MM.1S (cell line): ENCODE measurements around the gene GLS.

Source experiments
- EZH2 ChIP-seq: fragments of 300-600 bp; sonication (generic); optimal IDR thresholded peaks from 2 replicates; pipeline ENCODE3; 2017; ENCODE audit warnings: low read depth, mild to moderate bottlenecking, antibody characterized with exemption, low read length, mixed read lengths
- TF ChIP-seq, protein P1 (sequence below): fragments of 300-600 bp; sonication (generic); IDR thresholded peaks from 2 replicates; pipeline ENCODE4 v1.5.1; 2016; ENCODE audit warnings: antibody characterized with exemption, low read length, mixed read lengths

DNA sequence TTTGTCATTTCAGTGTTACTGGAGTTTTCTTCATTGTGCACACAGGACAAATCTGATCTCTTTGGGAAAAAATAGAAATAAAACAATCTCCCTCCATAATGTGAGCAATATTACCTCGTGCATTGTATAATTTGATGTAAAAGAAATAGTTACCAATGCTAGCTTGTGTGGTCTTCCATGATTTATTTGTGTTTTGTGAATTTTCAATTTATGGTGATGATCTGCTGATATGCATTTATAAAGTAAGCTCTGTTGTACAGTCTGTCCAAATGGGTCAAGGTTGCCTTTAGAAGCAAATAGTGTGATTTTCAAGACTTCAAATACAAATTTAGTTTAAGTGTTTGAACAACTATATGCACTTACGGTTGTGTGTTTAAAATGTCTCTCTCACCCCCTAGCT is 82.5 kb downstream of the GLS start:
- TF ChIP-seq, protein P1, sequence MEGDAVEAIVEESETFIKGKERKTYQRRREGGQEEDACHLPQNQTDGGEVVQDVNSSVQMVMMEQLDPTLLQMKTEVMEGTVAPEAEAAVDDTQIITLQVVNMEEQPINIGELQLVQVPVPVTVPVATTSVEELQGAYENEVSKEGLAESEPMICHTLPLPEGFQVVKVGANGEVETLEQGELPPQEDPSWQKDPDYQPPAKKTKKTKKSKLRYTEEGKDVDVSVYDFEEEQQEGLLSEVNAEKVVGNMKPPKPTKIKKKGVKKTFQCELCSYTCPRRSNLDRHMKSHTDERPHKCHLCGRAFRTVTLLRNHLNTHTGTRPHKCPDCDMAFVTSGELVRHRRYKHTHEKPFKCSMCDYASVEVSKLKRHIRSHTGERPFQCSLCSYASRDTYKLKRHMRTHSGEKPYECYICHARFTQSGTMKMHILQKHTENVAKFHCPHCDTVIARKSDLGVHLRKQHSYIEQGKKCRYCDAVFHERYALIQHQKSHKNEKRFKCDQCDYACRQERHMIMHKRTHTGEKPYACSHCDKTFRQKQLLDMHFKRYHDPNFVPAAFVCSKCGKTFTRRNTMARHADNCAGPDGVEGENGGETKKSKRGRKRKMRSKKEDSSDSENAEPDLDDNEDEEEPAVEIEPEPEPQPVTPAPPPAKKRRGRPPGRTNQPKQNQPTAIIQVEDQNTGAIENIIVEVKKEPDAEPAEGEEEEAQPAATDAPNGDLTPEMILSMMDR, result no peak
- no peak for TF ChIP-seq EZH2
